B cell (primary cell): ENCODE results near the gene ARMC9. TPM values are rescaled to one million over a fixed set of nuclear protein-coding genes. Genes with fewer than 3 reads are reported as not detected.

ENCODE experiments used
- ATAC-seq: fragments of 200-7000 bp; cut with Tn5 transposase; one replicate; pipeline ENCODE4 v1.10.0; 2021; ENCODE audit warnings: low read depth, mild to moderate bottlenecking, moderate number of reproducible peaks, moderate library complexity
- CTCF ChIA-PET: fragments of 350-600 bp; sonication (Branson Sonifier 250); formaldehyde crosslinking; loops from one replicate; lab custom pipeline; 2021; ENCODE audit warnings: antibody characterized with exemption, inconsistent platforms; lab: Charles Lee
- POLR2A ChIA-PET: fragments of 350-600 bp; sonication (Branson Sonifier 250); formaldehyde crosslinking; loops from one replicate; lab custom pipeline; 2021; ENCODE audit warnings: antibody characterized with exemption; lab: Charles Lee
- DNase-seq: peaks from one replicate; pipeline ENCODE4 v3.0.0; 2013
- H2AFZ ChIP-seq: 2 replicates; pipeline ENCODE4 v1.6.1; 2012; ENCODE audit warnings: mild to moderate bottlenecking, low read depth, low read length; ENCODE audit not compliant: insufficient read depth, poor library complexity, severe bottlenecking
- H3K27ac ChIP-seq, 2 donors: 1 replicate in 1 of 2; 2 replicates in 1 of 2; pipeline ENCODE4 v1.5.1; 2012 to 2013; ENCODE audit warnings: low read length in 2 of 2, mild to moderate bottlenecking in 2 of 2, moderate library complexity in 1 of 2
- H3K27me3 ChIP-seq, 4 experiments: fragments of 200-600 bp in 1 of 4; sonication (generic) in 1 of 4; replicated peaks in 1 of 4; 1 replicate in 2 of 4; 2 replicates in 2 of 4; pipeline versions ENCODE4 v1.6.1 to v1.7.0; 2013 to 2016; ENCODE audit warnings: low read length in 3 of 4, mild to moderate bottlenecking in 2 of 4, mixed read lengths in 1 of 4, moderate library complexity in 1 of 4; ENCODE audit not compliant: insufficient read depth in 4 of 4, control insufficient read depth in 3 of 4; ENCODE audit errors: control extremely low read depth in 1 of 4
- H3K36me3 ChIP-seq, 2 experiments: replicated peaks in 1 of 2; 1 replicate in 1 of 2; 2 replicates in 1 of 2; pipeline versions ENCODE4 v1.6.1 to v1.7.1; 2013; ENCODE audit warnings: low read length in 1 of 2; ENCODE audit not compliant: insufficient read depth in 2 of 2, control insufficient read depth in 1 of 2; ENCODE audit errors: control extremely low read depth in 1 of 2, extremely low read depth in 1 of 2
- H3K4me1 ChIP-seq, 2 donors: fragments of 200-600 bp in 1 of 2; sonication (generic) in 1 of 2; 1 replicate in 1 of 2; 2 replicates in 1 of 2; pipeline versions ENCODE4 v1.5.1 to v1.6.1; 2013 to 2017; ENCODE audit warnings: low read length in 2 of 2; ENCODE audit not compliant: control insufficient read depth in 2 of 2, insufficient read depth in 2 of 2
- H3K4me2 ChIP-seq: replicated peaks from 2 replicates; pipeline ENCODE3; 2012; ENCODE audit warnings: mild to moderate bottlenecking, low read depth, low read length; ENCODE audit not compliant: poor library complexity, severe bottlenecking
- H3K4me3 ChIP-seq, 5 experiments: fragments of 200-600 bp in 1 of 5; sonication (generic) in 1 of 5; 1 replicate in 3 of 5; 2 replicates in 2 of 5; pipeline versions ENCODE4 v1.5.1 to v1.7.0; 2011 to 2016; ENCODE audit warnings: low read length in 4 of 5, mild to moderate bottlenecking in 4 of 5, low read depth in 2 of 5, control low read depth in 1 of 5, moderate library complexity in 1 of 5; ENCODE audit not compliant: insufficient read depth in 1 of 5; ENCODE audit errors: control extremely low read depth in 1 of 5, extremely low read depth in 1 of 5
- H3K79me2 ChIP-seq: fragments of 200-600 bp; sonication (generic); one replicate; pipeline ENCODE4 v1.6.0; 2016; ENCODE audit warnings: low read length; ENCODE audit not compliant: control insufficient read depth, insufficient read depth
- H3K9ac ChIP-seq: fragments of 200-600 bp; sonication (generic); 2 replicates; pipeline ENCODE4 v1.6.1; 2017; ENCODE audit warnings: mild to moderate bottlenecking, low read length, moderate library complexity
- H3K9me3 ChIP-seq, 3 donors: one replicate each; pipeline versions ENCODE4 v1.6.1 to v1.7.1; 2013; ENCODE audit warnings: low read length in 2 of 3; ENCODE audit not compliant: control insufficient read depth in 2 of 3, insufficient read depth in 1 of 3; ENCODE audit errors: control extremely low read depth in 1 of 3
- H4K20me1 ChIP-seq: 2 replicates; pipeline ENCODE4 v1.6.0; 2012; ENCODE audit warnings: mild to moderate bottlenecking, low read length; ENCODE audit not compliant: insufficient read depth, control insufficient read depth, poor library complexity, severe bottlenecking
- H3K27ac Mint-ChIP-seq: one replicate; pipeline ENCODE4 v1.8.0; 2021; ENCODE audit warnings: mixed read lengths
- H3K27me3 Mint-ChIP-seq: one replicate; pipeline ENCODE4 v1.8.0; 2021; ENCODE audit warnings: mixed read lengths
- H3K4me1 Mint-ChIP-seq: one replicate; pipeline ENCODE4 v1.8.0; 2021; ENCODE audit warnings: mixed read lengths
- H3K4me3 Mint-ChIP-seq: one replicate; pipeline ENCODE4 v1.8.0; 2021; ENCODE audit warnings: mixed read lengths
- H3K9me3 Mint-ChIP-seq: one replicate; pipeline ENCODE4 v1.8.0; 2022; ENCODE audit warnings: mixed read lengths; ENCODE audit not compliant: insufficient read depth
- CTCF ChIP-seq: fragments of 200-600 bp; IDR thresholded peaks from one replicate; pipeline ENCODE4 v1.8.0; 2022; ENCODE audit warnings: antibody characterized with exemption, mild to moderate bottlenecking
- EZH2 ChIP-seq: IDR thresholded peaks from 2 replicates; pipeline ENCODE4 v1.6.1; 2012; ENCODE audit warnings: borderline replicate concordance, low read depth, mild to moderate bottlenecking, moderate library complexity, low read length; ENCODE audit not compliant: insufficient read depth, poor library complexity, severe bottlenecking
- WGBS: methylation state at CpG from one replicate; pipeline ENCODE4 v1.1.5; 2013; ENCODE audit warnings: missing lambda C conversion rate; ENCODE audit not compliant: insufficient coverage; 5-methylcytosine and 5-hydroxymethylcytosine counted together
- intact Hi-C: fragments of 100-400 bp; cut with micrococcal nuclease; formaldehyde crosslinking; loops from one replicate; pipeline ENCODE4 v1.10.0; 2022
- polyA plus RNA-seq: library from polyadenylated mRNA; depleted of rRNA; stranded (reverse); fragments of >200 nt; gene quantifications from 2 replicates; pipeline ENCODE4 v1.2.3, GENCODE V29; 2012
- total RNA-seq, 2 donors: library from RNA; stranded (reverse); fragments of 120-200 nt in 1 of 2; gene quantifications; 1 replicate in 1 of 2; 2 replicates in 1 of 2; pipeline versions ENCODE4 v1.2.3 to v1.2.4, GENCODE V29; 2013 to 2022

ARMC9 gene
- total and polyA plus RNA-seq, 2 donors (not counting 1 experiment from before 2014, with no cell fraction given), result 0.40 to 5.4 TPM

DNA sequence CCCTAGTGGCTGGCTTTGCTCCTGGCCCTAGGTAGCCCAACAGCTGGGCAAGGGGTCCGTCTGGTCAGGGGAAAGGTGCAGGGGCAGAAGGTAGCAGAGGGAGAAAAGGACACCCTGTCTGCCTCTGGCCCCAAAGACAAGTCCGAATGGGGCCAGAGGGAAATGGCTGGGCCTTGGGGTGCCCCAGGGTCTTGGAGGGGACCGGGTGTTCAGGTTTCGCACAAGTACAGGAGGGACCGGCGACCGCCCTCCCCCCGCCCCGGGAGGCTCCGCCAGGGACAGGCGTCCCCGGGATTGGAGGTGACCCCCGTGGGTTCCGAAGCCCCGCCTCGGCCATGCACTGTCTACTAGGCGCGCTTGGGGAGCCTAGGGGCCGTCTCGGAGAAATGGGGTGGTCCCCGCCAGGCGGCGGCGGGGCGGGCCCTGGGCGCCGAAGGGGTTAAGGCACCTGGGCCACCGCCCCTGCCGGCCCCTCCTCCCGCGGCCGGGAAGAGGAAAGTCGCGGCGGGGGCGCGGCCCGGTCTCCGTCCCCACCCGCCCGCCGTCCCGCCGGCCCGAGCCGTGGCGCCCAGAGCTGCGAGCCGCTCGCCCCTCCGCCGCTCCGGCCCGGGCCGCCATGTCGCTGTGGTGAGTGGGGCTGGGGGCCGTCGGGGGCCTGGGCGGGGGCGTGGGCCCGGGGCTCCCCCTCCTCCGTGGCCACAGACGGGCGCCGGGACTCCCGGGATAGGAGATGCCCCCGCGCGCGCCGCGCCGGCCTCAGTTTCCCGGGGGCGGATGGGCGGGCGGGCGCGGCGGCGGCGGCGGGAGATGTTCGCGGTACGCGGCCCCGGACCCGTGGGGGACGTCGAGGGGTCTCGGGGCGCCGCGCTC, 197.0 kb downstream of the ARMC9 start, which contains the start of gene B3GNT7:
B3GNT7 (plus strand) TSS at position 523 of the 870 bp plus-strand sequence; CDS start at position 617, 94 bp downstream.
- WGBS, result 5% methylated on average over 91 of the region's 95 CpGs
- peak within 1 kb of the TSS; percentile 100 for H3K27ac Mint-ChIP-seq

More for the DNA sequence above, 197.0 kb downstream of the ARMC9 start, which contains the start of gene B3GNT7:
- H3K4me2 ChIP-seq, result peak within 1 kb of the TSS; percentile 88
- peak within 1 kb of the TSS; percentile 81 for H3K9ac ChIP-seq
- H3K4me1 ChIP-seq, result peaks cover 47 to 60% of the 10 kb centered on the region in 2 donors
- ATAC-seq (peak; percentile 5), DNase-seq (peak; percentile 59)
- H3K27me3 ChIP-seq, result no peaks in the 10 kb centered on the region
- TF ChIP-seq CTCF, result no peak
- TF ChIP-seq EZH2, result no peak
- ChIA-PET CTCF (interaction anchor here (0.9 to 6.7 kb wide), 10 partner anchors 10 to 291 kb away, joined by 3 to 83 read pairs (median 9); no protein-coding TSS in a partner anchor), POLR2A (interaction anchor here (1.3 to 1.6 kb wide), 3 partner anchors 68 to 277 kb away, joined by 4 to 7 read pairs (median 5); partner anchors contain the start of gene NCL)
- no peaks in the 10 kb centered on the region for H4K20me1 ChIP-seq
- peak within 1 kb of the TSS; percentile 99 for H3K4me3 Mint-ChIP-seq
- H3K4me1 Mint-ChIP-seq, result peaks cover 68% of the 10 kb centered on the region
- peaks cover 30% of the 10 kb centered on the region for H3K79me2 ChIP-seq
- H3K9me3 ChIP-seq, result peaks cover 0 to 2% (median 0%) of the 10 kb centered on the region in 3 donors
- peak within 1 kb of the TSS; percentile 48 to 85 (median 66) for H3K4me3 ChIP-seq
- intact Hi-C loops, result loop anchor here (10.0 kb wide), 1 partner anchor 521 kb away; no protein-coding TSS in a partner anchor
- H3K36me3 ChIP-seq, result peaks cover 0 to 8% of the 10 kb centered on the region in 2 experiments
- H3K9me3 Mint-ChIP-seq, result no peaks in the 10 kb centered on the region
- H2AFZ ChIP-seq, result peak within 1 kb of the TSS; percentile 53
- H3K27ac ChIP-seq, result peak within 1 kb of the TSS; percentile 97
- no peaks in the 10 kb centered on the region for H3K27me3 Mint-ChIP-seq
